ENCODE results near the gene IAH1.

Gene IAH1

GRCh38 chr2:9525266-9525665 lies 50.9 kb downstream of the IAH1 start:
- no peak overlapping the region for H3K4me3 Mint-ChIP-seq
- no peak overlapping the region for H3K27ac Mint-ChIP-seq
- no peaks in the 10 kb centered on the region for H3K27me3 Mint-ChIP-seq
- peaks cover 5% of the 10 kb centered on the region for H3K4me1 Mint-ChIP-seq (ENCODE audit: low read depth)
- H3K9me3 Mint-ChIP-seq, result no peaks in the 10 kb centered on the region
- H3K36me3 Mint-ChIP-seq (ENCODE audit: low read depth), result peaks cover 87% of the 10 kb centered on the region
- intact Hi-C loops (cut with micrococcal nuclease), result no loop called here

GRCh38 chr2:9527995-9528787 lies 53.8 kb downstream of the IAH1 start:
- Mint-ChIP-seq H3K36me3 (ENCODE audit: low read depth) (peaks cover 86% of the 10 kb centered on the region), H3K4me3 (no peak overlapping the region)

GRCh38 chr2:9532421-9532820 lies 58.1 kb downstream of the IAH1 start:
- H3K27ac Mint-ChIP-seq, result no peak overlapping the region
- peaks cover 74% of the 10 kb centered on the region for H3K36me3 Mint-ChIP-seq (ENCODE audit: low read depth)
- H3K4me1 Mint-ChIP-seq (ENCODE audit: low read depth), result peaks cover 21% of the 10 kb centered on the region
- intact Hi-C loops (cut with micrococcal nuclease), result no loop called here
- no peak overlapping the region for H3K4me3 Mint-ChIP-seq
- H3K9me3 Mint-ChIP-seq, result no peaks in the 10 kb centered on the region
- H3K27me3 Mint-ChIP-seq, result no peaks in the 10 kb centered on the region

More at GRCh38 chr2:9527995-9528787, 53.8 kb downstream of the IAH1 start:
- H3K27ac Mint-ChIP-seq, result no peak overlapping the region
- no peaks in the 10 kb centered on the region for H3K9me3 Mint-ChIP-seq
- peaks cover 5% of the 10 kb centered on the region for H3K4me1 Mint-ChIP-seq (ENCODE audit: low read depth)
- intact Hi-C loops (cut with micrococcal nuclease), result no loop called here
- H3K27me3 Mint-ChIP-seq, result no peaks in the 10 kb centered on the region

GRCh38 chr2:9533663-9534062 lies 59.3 kb downstream of the IAH1 start:
- H3K27ac Mint-ChIP-seq, result no peak overlapping the region
- H3K9me3 Mint-ChIP-seq, result no peaks in the 10 kb centered on the region
- H3K4me3 Mint-ChIP-seq, result no peak overlapping the region
- intact Hi-C loops (cut with micrococcal nuclease), result no loop called here
- peaks cover 64% of the 10 kb centered on the region for H3K36me3 Mint-ChIP-seq (ENCODE audit: low read depth)
- H3K4me1 Mint-ChIP-seq (ENCODE audit: low read depth), result peaks cover 21% of the 10 kb centered on the region
- H3K27me3 Mint-ChIP-seq, result no peaks in the 10 kb centered on the region

- Mint-ChIP-seq H3K4me1 (ENCODE audit: low read depth) (peaks cover 30% of the 10 kb centered on the region), H3K9me3 (no peaks in the 10 kb centered on the region), H3K4me3 (no peak overlapping the region), H3K27me3 (no peaks in the 10 kb centered on the region), H3K36me3 (ENCODE audit: low read depth) (peaks cover 53% of the 10 kb centered on the region), H3K27ac (no peak overlapping the region)
- intact Hi-C loops (cut with micrococcal nuclease), result loop anchor here (5.0 kb wide), 1 partner anchor 92 kb away; no protein-coding TSS in a partner anchor
Observed at GRCh38 chr2:9535177-9535576, 60.8 kb downstream of the IAH1 start.

- no peaks in the 10 kb centered on the region for H3K9me3 Mint-ChIP-seq
- intact Hi-C loops (cut with micrococcal nuclease), result loop anchor here (5.0 kb wide), 1 partner anchor 91 kb away; no protein-coding TSS in a partner anchor
- H3K4me3 Mint-ChIP-seq, result no peak overlapping the region
- no peaks in the 10 kb centered on the region for H3K27me3 Mint-ChIP-seq
- peaks cover 32% of the 10 kb centered on the region for H3K4me1 Mint-ChIP-seq (ENCODE audit: low read depth)
- peaks cover 45% of the 10 kb centered on the region for H3K36me3 Mint-ChIP-seq (ENCODE audit: low read depth)
- H3K27ac Mint-ChIP-seq, result no peak overlapping the region
Observed at GRCh38 chr2:9536504-9536903, 62.2 kb downstream of the IAH1 start.

- peak overlapping the region; percentile 84 for H3K27ac Mint-ChIP-seq
- peaks cover 41% of the 10 kb centered on the region for H3K36me3 Mint-ChIP-seq (ENCODE audit: low read depth)
- intact Hi-C loops (cut with micrococcal nuclease), result loop anchor here (5.0 kb wide), 1 partner anchor 89 kb away; no protein-coding TSS in a partner anchor
- peaks cover 33% of the 10 kb centered on the region for H3K4me1 Mint-ChIP-seq (ENCODE audit: low read depth)
- no peak overlapping the region for H3K4me3 Mint-ChIP-seq
- no peaks in the 10 kb centered on the region for H3K27me3 Mint-ChIP-seq
- H3K9me3 Mint-ChIP-seq, result no peaks in the 10 kb centered on the region
Observed at GRCh38 chr2:9538000-9538507, 63.7 kb downstream of the IAH1 start.
